H1 (cell line): ENCODE results near the gene SLC7A14. TPM values are rescaled to one million over a fixed set of nuclear protein-coding genes. Genes with fewer than 3 reads are reported as not detected.

Experiments used
- CTCF ChIA-PET: fragments of 300-600 bp; sonication (Branson Sonifier 250); formaldehyde crosslinking; loops from one replicate; lab custom pipeline; 2021; ENCODE audit not compliant: partially characterized antibody; lab: Charles Lee
- POLR2A ChIA-PET: fragments of 300-600 bp; sonication (Branson Sonifier 250); formaldehyde crosslinking; loops from one replicate; lab custom pipeline; 2021; ENCODE audit warnings: inconsistent platforms; ENCODE audit not compliant: partially characterized antibody; lab: Charles Lee
- DNase-seq, 2 experiments: peaks; one replicate each; pipeline versions ENCODE4 v3.0.0 to v3.0.0-alpha.2; 2010 to 2022; ENCODE audit warnings: low spot score in 2 of 2, low read depth in 1 of 2, mixed read lengths in 1 of 2
- FAIRE-seq: peaks from 2 replicates; lab custom pipeline; 2011; peaks lifted over from hg19 to GRCh38; lab: Jason Lieb, UNC
- H2AFZ ChIP-seq: 2 replicates; pipeline ENCODE4 v1.8.1; 2012; ENCODE audit warnings: low read length, inconsistent platforms
- H2AK5ac ChIP-seq: 2 replicates; pipeline ENCODE4 v1.6.1; 2013; ENCODE audit warnings: low read depth, low read length
- H2BK120ac ChIP-seq: replicated peaks from 2 replicates; pipeline ENCODE3; 2013; ENCODE audit warnings: low read depth, low read length, inconsistent platforms
- H2BK12ac ChIP-seq: 2 replicates; pipeline ENCODE4 v1.6.1; 2013; ENCODE audit warnings: low read depth, low read length
- H2BK15ac ChIP-seq: 2 replicates; pipeline ENCODE4 v1.6.1; 2013; ENCODE audit warnings: low read length
- H2BK20ac ChIP-seq: 2 replicates; pipeline ENCODE4 v1.6.1; 2013; ENCODE audit warnings: low read length
- H2BK5ac ChIP-seq: 2 replicates; pipeline ENCODE4 v1.6.1; 2013; ENCODE audit warnings: low read depth, low read length
- H3K14ac ChIP-seq: 2 replicates; pipeline ENCODE4 v1.6.1; 2013; ENCODE audit warnings: inconsistent platforms; ENCODE audit not compliant: insufficient read length
- H3K18ac ChIP-seq: 2 replicates; pipeline ENCODE4 v1.6.1; 2013; ENCODE audit warnings: low read length; ENCODE audit errors: extremely low read depth
- H3K23ac ChIP-seq: 2 replicates; pipeline ENCODE4 v1.6.1; 2013; ENCODE audit warnings: inconsistent platforms; ENCODE audit not compliant: insufficient read length
- H3K23me2 ChIP-seq: 2 replicates; pipeline ENCODE4 v1.6.1; 2013; ENCODE audit warnings: low read depth, low read length
- H3K27ac ChIP-seq: 2 replicates; pipeline ENCODE4 v1.6.1; 2011; ENCODE audit warnings: low read depth, low read length, inconsistent platforms
- H3K27me3 ChIP-seq, 4 experiments: replicated peaks in 1 of 4; 1 replicate in 1 of 4; 2 replicates in 3 of 4; pipeline versions ENCODE4 v1.6.1 to v1.8.1; 2011 to 2013; ENCODE audit warnings: low read length in 3 of 4, mild to moderate bottlenecking in 3 of 4, inconsistent platforms in 2 of 4, mixed read lengths in 2 of 4, moderate library complexity in 1 of 4; ENCODE audit not compliant: control insufficient read depth in 3 of 4, insufficient read depth in 3 of 4; ENCODE audit errors: extremely low read depth in 1 of 4
- H3K36me3 ChIP-seq, 4 experiments: 2 replicates each; pipeline versions ENCODE4 v1.6.1 to v1.8.1; 2011 to 2013; ENCODE audit warnings: mild to moderate bottlenecking in 4 of 4, low read length in 3 of 4, moderate library complexity in 2 of 4, control low read depth in 1 of 4, inconsistent platforms in 1 of 4; ENCODE audit not compliant: insufficient read depth in 4 of 4, control insufficient read depth in 2 of 4
- H3K4ac ChIP-seq: replicated peaks from 2 replicates; pipeline ENCODE3; 2013; ENCODE audit warnings: low read length, low read depth, mixed read lengths, inconsistent platforms; ENCODE audit not compliant: insufficient read length
- H3K4me1 ChIP-seq, 4 experiments: replicated peaks in 1 of 4; 1 replicate in 1 of 4; 2 replicates in 3 of 4; pipeline versions ENCODE4 v1.6.1 to v1.8.1; 2011 to 2013; ENCODE audit warnings: low read length in 3 of 4, inconsistent platforms in 2 of 4, mixed read lengths in 1 of 4; ENCODE audit not compliant: insufficient read depth in 4 of 4, control insufficient read depth in 3 of 4
- H3K4me2 ChIP-seq, 2 experiments: 2 replicates each; pipeline versions ENCODE4 v1.6.1 to v1.8.1; 2011 to 2013; ENCODE audit warnings: low read depth in 2 of 2, low read length in 2 of 2, control low read depth in 1 of 2, inconsistent platforms in 1 of 2, mild to moderate bottlenecking in 1 of 2; ENCODE audit not compliant: insufficient read depth in 1 of 2
- H3K4me3 ChIP-seq, 4 experiments: fragments of 200-600, 300-600 bp in 1 of 4; sonication (generic), shearing (Covaris generic), sonication (Bioruptor Twin) in 1 of 4; 2 replicates each; pipeline versions ENCODE4 v1.5.1 to v1.8.1; 2011 to 2016; ENCODE audit warnings: low read length in 4 of 4, low read depth in 3 of 4, control low read depth in 2 of 4, inconsistent platforms in 2 of 4, mild to moderate bottlenecking in 2 of 4, mixed read lengths in 1 of 4, moderate library complexity in 1 of 4; ENCODE audit not compliant: insufficient read depth in 2 of 4; ENCODE audit errors: extremely low read depth in 1 of 4
- H3K56ac ChIP-seq: replicated peaks from 2 replicates; pipeline ENCODE3; 2013; ENCODE audit warnings: low read depth, mild to moderate bottlenecking, mixed read lengths, low read length, inconsistent platforms; ENCODE audit not compliant: insufficient read length
- H3K79me1 ChIP-seq: 2 replicates; pipeline ENCODE4 v1.6.1; 2013; ENCODE audit warnings: low read depth, low read length, control low read depth
- H3K79me2 ChIP-seq, 2 experiments: 2 replicates each; pipeline versions ENCODE4 v1.6.1 to v1.8.1; 2012 to 2013; ENCODE audit warnings: low read length in 2 of 2, mild to moderate bottlenecking in 2 of 2, inconsistent platforms in 1 of 2; ENCODE audit not compliant: insufficient read depth in 2 of 2, control insufficient read depth in 1 of 2
- H3K9ac ChIP-seq, 4 experiments: replicated peaks in 1 of 4; 1 replicate in 1 of 4; 2 replicates in 3 of 4; pipeline versions ENCODE4 v1.6.1 to v1.8.1; 2011 to 2013; ENCODE audit warnings: low read depth in 3 of 4, low read length in 3 of 4, control low read depth in 2 of 4, mild to moderate bottlenecking in 2 of 4, moderate library complexity in 2 of 4, inconsistent platforms in 1 of 4; ENCODE audit errors: extremely low read depth in 1 of 4
- H3K9me3 ChIP-seq, 2 experiments: 2 replicates each; pipeline versions ENCODE4 v1.6.1 to v1.8.1; 2012 to 2013; ENCODE audit warnings: mild to moderate bottlenecking in 2 of 2, moderate library complexity in 2 of 2, control low read depth in 1 of 2, inconsistent platforms in 1 of 2, low read depth in 1 of 2, low read length in 1 of 2, mixed read lengths in 1 of 2; ENCODE audit not compliant: insufficient read depth in 2 of 2
- H4K20me1 ChIP-seq, 2 experiments: replicated peaks in 1 of 2; 2 replicates each; pipeline versions ENCODE3 to v1.8.1; 2011 to 2013; ENCODE audit warnings: inconsistent platforms in 2 of 2, low read length in 2 of 2, mild to moderate bottlenecking in 1 of 2; ENCODE audit not compliant: insufficient read depth in 2 of 2, control insufficient read depth in 1 of 2
- H4K5ac ChIP-seq: 2 replicates; pipeline ENCODE4 v1.6.1; 2013; ENCODE audit warnings: low read length, low read depth, mixed read lengths, inconsistent platforms; ENCODE audit not compliant: insufficient read length
- H4K8ac ChIP-seq: 2 replicates; pipeline ENCODE4 v1.8.0; 2013; ENCODE audit warnings: mild to moderate bottlenecking, moderate library complexity, low read length, inconsistent platforms; ENCODE audit not compliant: insufficient read depth; ENCODE audit errors: extremely low read depth
- H4K91ac ChIP-seq: replicated peaks from 2 replicates; pipeline ENCODE3; 2013; ENCODE audit warnings: low read length, mixed read lengths, inconsistent platforms; ENCODE audit not compliant: insufficient read length
- BCL11A ChIP-seq, 2 experiments: IDR thresholded peaks; one replicate each; pipeline ENCODE4 v1.6.1; 2011; ENCODE audit warnings: low read depth in 2 of 2, low read length in 2 of 2, mild to moderate bottlenecking in 2 of 2
- CBX8 ChIP-seq: fragments of 300-800, 300-1000 bp; sonication (generic); IDR thresholded peaks from 2 replicates; pipeline ENCODE4 v1.7.1; 2016; ENCODE audit warnings: low read depth, low read length, borderline replicate concordance
- CHD1 ChIP-seq: IDR thresholded peaks from 2 replicates; pipeline ENCODE4 v1.6.1; 2012; ENCODE audit warnings: low read depth, low read length, improper control_type of control experiment
- CTBP2 ChIP-seq: IDR thresholded peaks from 2 replicates; pipeline ENCODE4 v1.7.0; 2011; ENCODE audit warnings: borderline replicate concordance, mild to moderate bottlenecking, moderate library complexity, mixed read lengths, low read length; ENCODE audit not compliant: insufficient read depth, insufficient read length
- FOSL1 ChIP-seq: IDR thresholded peaks from 2 replicates; pipeline ENCODE4 v1.6.1; 2011; ENCODE audit warnings: mild to moderate bottlenecking, low read depth, low read length, moderate library complexity; ENCODE audit not compliant: insufficient read depth
- GTF2F1 ChIP-seq: IDR thresholded peaks from 2 replicates; pipeline ENCODE4 v1.6.1; 2012; ENCODE audit warnings: low read depth, low read length, improper control_type of control experiment, borderline replicate concordance
- JUN ChIP-seq: IDR thresholded peaks from 2 replicates; pipeline ENCODE4 v1.6.1; 2011; ENCODE audit warnings: low read depth, mild to moderate bottlenecking, improper control_type of control experiment, low read length
- RBBP5 ChIP-seq: IDR thresholded peaks from 2 replicates; pipeline ENCODE4 v1.7.1; 2012; ENCODE audit warnings: low read depth, mild to moderate bottlenecking, inconsistent platforms, low read length, moderate library complexity, borderline replicate concordance
- RNF2 ChIP-seq: fragments of 200-900, 300-1000 bp; sonication (generic); IDR thresholded peaks from 2 replicates; pipeline ENCODE4 v1.7.1; 2016; ENCODE audit warnings: borderline replicate concordance, low read depth, mild to moderate bottlenecking, antibody characterized with exemption, low read length; ENCODE audit not compliant: poor library complexity, severe bottlenecking; ENCODE audit errors: missing control alignments
- RXRA ChIP-seq: IDR thresholded peaks from 2 replicates; pipeline ENCODE4 v1.6.1; 2011; ENCODE audit warnings: low read depth, mild to moderate bottlenecking, low read length, moderate library complexity; ENCODE audit not compliant: insufficient read depth
- SIRT6 ChIP-seq: IDR thresholded peaks from one replicate; pipeline ENCODE4 v1.7.1; 2012; ENCODE audit warnings: low read length, inconsistent platforms
- SP2 ChIP-seq: IDR thresholded peaks from 2 replicates; pipeline ENCODE4 v1.6.1; 2012; ENCODE audit warnings: mild to moderate bottlenecking, low read length, inconsistent platforms
- TAF7 ChIP-seq: optimal IDR thresholded peaks from 2 replicates; pipeline ENCODE3; 2011; ENCODE audit warnings: low read depth, mild to moderate bottlenecking, inconsistent platforms, low read length, moderate library complexity, borderline replicate concordance
- WGBS, 2 experiments: shearing (Covaris generic) in 1 of 2; methylation state at CpG; one replicate each; pipeline versions ENCODE4 v1.1.6 to v1.1.7; 2013 to 2015; ENCODE audit warnings: low lambda C conversion rate in 2 of 2, mixed read lengths in 2 of 2, inconsistent platforms in 1 of 2, low coverage in 1 of 2, missing lambda C conversion rate in 1 of 2; ENCODE audit not compliant: insufficient replicate concordance in 2 of 2, insufficient coverage in 1 of 2, insufficient read length in 1 of 2; ENCODE audit errors: extremely low coverage in 1 of 2, missing lambda C conversion rate in 1 of 2; 5-methylcytosine and 5-hydroxymethylcytosine counted together
- polyA plus RNA-seq, 7 experiments: library from polyadenylated mRNA; depleted of rRNA in 3 of 7; stranded (reverse) in 5 of 7; unstranded in 2 of 7; fragments of >200 nt in 5 of 7; fragments of 200-250 nt in 2 of 7; gene quantifications; 1 replicate in 5 of 7; 2 replicates in 1 of 7; 4 replicates in 1 of 7; pipeline versions ENCODE4 v1.2.1 to v1.2.3, GENCODE V29; 2011 to 2013; ENCODE audit warnings: missing spikeins in 2 of 7, mixed read lengths in 2 of 7
- total RNA-seq: library from RNA; stranded (reverse); fragmentation: NEBNext Ultra II Directional; extraction: Animal tissue kit (Norgen Biotek cat#: 25700); gene quantifications from 2 replicates; pipeline ENCODE4 v1.2.1, GENCODE V29; 2021
- TF ChIP-seq, protein P1 (sequence below): IDR thresholded peaks from 2 replicates; pipeline ENCODE4 v1.6.1; 2012; ENCODE audit warnings: inconsistent platforms

SLC7A14 gene
- total and polyA plus RNA-seq, 2 of the 8 experiments (the other 6 are each of a cell fraction or from before 2014, with no cell fraction given): 0.21 to 0.95 TPM

DNA sequence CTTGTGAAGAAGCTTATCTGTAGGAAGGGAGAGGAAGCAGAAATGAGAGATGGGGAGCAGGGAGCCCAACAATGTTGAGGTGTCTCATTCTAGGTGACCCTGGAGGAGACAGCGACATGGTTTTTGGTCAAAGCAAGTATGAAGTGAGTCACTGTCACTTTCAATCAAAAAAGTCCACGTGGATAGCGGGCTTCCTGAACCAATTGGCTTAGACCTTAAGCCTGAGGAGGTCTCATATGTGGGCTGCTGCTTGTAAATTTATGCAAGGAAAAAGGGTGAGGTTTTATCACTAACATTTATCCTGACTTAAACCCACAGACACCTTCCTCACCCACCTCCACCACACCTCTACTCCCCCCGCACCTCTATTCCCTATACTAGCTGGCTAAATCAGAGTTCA lies 144.5 kb downstream of the SLC7A14 start:
- H4K8ac ChIP-seq: no peak overlapping the region
- TF ChIP-seq RXRA: no peak
- no peak for TF ChIP-seq CHD1
- TF ChIP-seq RBBP5: no peak
- no peak for TF ChIP-seq CBX8
- no peak for TF ChIP-seq TAF7
- no peak for TF ChIP-seq GTF2F1
- no peak for TF ChIP-seq CTBP2
- no peak for TF ChIP-seq FOSL1
- no peak for TF ChIP-seq RNF2
- TF ChIP-seq JUN: no peak
- TF ChIP-seq, protein P1, sequence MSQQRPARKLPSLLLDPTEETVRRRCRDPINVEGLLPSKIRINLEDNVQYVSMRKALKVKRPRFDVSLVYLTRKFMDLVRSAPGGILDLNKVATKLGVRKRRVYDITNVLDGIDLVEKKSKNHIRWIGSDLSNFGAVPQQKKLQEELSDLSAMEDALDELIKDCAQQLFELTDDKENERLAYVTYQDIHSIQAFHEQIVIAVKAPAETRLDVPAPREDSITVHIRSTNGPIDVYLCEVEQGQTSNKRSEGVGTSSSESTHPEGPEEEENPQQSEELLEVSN: no peak
- no peak for TF ChIP-seq SIRT6
- no peak for TF ChIP-seq SP2
- TF ChIP-seq BCL11A (IDR thresholded peaks at IDR 0.05; ENCODE audit: low read depth in 2 of 2, low read length in 2 of 2): no peak

More for the DNA sequence above, 144.5 kb downstream of the SLC7A14 start:
- Histone ChIP-seq H3K23me2 (no peaks in the 10 kb centered on the region), H3K14ac (no peak overlapping the region), H2BK20ac (no peak overlapping the region), H3K36me3 (no peaks in the 10 kb centered on the region), H2BK15ac (no peak overlapping the region), H3K23ac (no peak overlapping the region), H3K4me2 (no peak overlapping the region), H3K27me3 (no peaks in the 10 kb centered on the region), H2BK12ac (no peak overlapping the region), H4K20me1 (no peaks in the 10 kb centered on the region), H3K79me2 (no peaks in the 10 kb centered on the region), H2BK120ac (no peak overlapping the region), H3K9me3 (no peaks in the 10 kb centered on the region), H3K27ac (no peak overlapping the region), H3K9ac (no peak overlapping the region), H4K91ac (no peak overlapping the region), H3K18ac (no peak overlapping the region), H3K79me1 (no peaks in the 10 kb centered on the region), H3K4me3 (no peak overlapping the region), H3K56ac (no peak overlapping the region), H4K5ac (no peak overlapping the region), H2AFZ (no peak overlapping the region), H2BK5ac (no peak overlapping the region), H2AK5ac (no peak overlapping the region), H3K4me1 (no peaks in the 10 kb centered on the region; a peak in 1 of 7 replicates), H3K4ac (no peak overlapping the region)
- ChIA-PET POLR2A (no interaction called here), CTCF (interaction anchor here (1.1 to 4.3 kb wide), 3 partner anchors 10 to 371 kb away, joined by 5 to 20 read pairs (median 7); no protein-coding TSS in a partner anchor)
- WGBS, 2 experiments: 99 to 100% methylated on average over 1 to 4 of the region's 4 CpGs
- no peak for DNase-seq
- FAIRE-seq: no peak
